B cell (primary cell): ENCODE results near the gene RNU5B-1. TPM values are rescaled to one million over a fixed set of nuclear protein-coding genes. Genes with fewer than 3 reads are reported as not detected.

ENCODE experiments used
- ATAC-seq: fragments of 200-7000 bp; cut with Tn5 transposase; one replicate; pipeline ENCODE4 v1.10.0; 2021; ENCODE audit warnings: low read depth, mild to moderate bottlenecking, moderate number of reproducible peaks, moderate library complexity
- CTCF ChIA-PET: fragments of 350-600 bp; sonication (Branson Sonifier 250); formaldehyde crosslinking; loops from one replicate; lab custom pipeline; 2021; ENCODE audit warnings: antibody characterized with exemption, inconsistent platforms; lab: Charles Lee
- POLR2A ChIA-PET: fragments of 350-600 bp; sonication (Branson Sonifier 250); formaldehyde crosslinking; loops from one replicate; lab custom pipeline; 2021; ENCODE audit warnings: antibody characterized with exemption; lab: Charles Lee
- DNase-seq: peaks from one replicate; pipeline ENCODE4 v3.0.0; 2013
- H2AFZ ChIP-seq: 2 replicates; pipeline ENCODE4 v1.6.1; 2012; ENCODE audit warnings: mild to moderate bottlenecking, low read depth, low read length; ENCODE audit not compliant: insufficient read depth, poor library complexity, severe bottlenecking
- H3K27ac ChIP-seq, 2 donors: 1 replicate in 1 of 2; 2 replicates in 1 of 2; pipeline ENCODE4 v1.5.1; 2012 to 2013; ENCODE audit warnings: low read length in 2 of 2, mild to moderate bottlenecking in 2 of 2, moderate library complexity in 1 of 2
- H3K27me3 ChIP-seq, 4 experiments: fragments of 200-600 bp in 1 of 4; sonication (generic) in 1 of 4; replicated peaks in 1 of 4; 1 replicate in 2 of 4; 2 replicates in 2 of 4; pipeline versions ENCODE4 v1.6.1 to v1.7.0; 2013 to 2016; ENCODE audit warnings: low read length in 3 of 4, mild to moderate bottlenecking in 2 of 4, mixed read lengths in 1 of 4, moderate library complexity in 1 of 4; ENCODE audit not compliant: insufficient read depth in 4 of 4, control insufficient read depth in 3 of 4; ENCODE audit errors: control extremely low read depth in 1 of 4
- H3K36me3 ChIP-seq, 2 experiments: replicated peaks in 1 of 2; 1 replicate in 1 of 2; 2 replicates in 1 of 2; pipeline versions ENCODE4 v1.6.1 to v1.7.1; 2013; ENCODE audit warnings: low read length in 1 of 2; ENCODE audit not compliant: insufficient read depth in 2 of 2, control insufficient read depth in 1 of 2; ENCODE audit errors: control extremely low read depth in 1 of 2, extremely low read depth in 1 of 2
- H3K4me1 ChIP-seq, 2 donors: fragments of 200-600 bp in 1 of 2; sonication (generic) in 1 of 2; 1 replicate in 1 of 2; 2 replicates in 1 of 2; pipeline versions ENCODE4 v1.5.1 to v1.6.1; 2013 to 2017; ENCODE audit warnings: low read length in 2 of 2; ENCODE audit not compliant: control insufficient read depth in 2 of 2, insufficient read depth in 2 of 2
- H3K4me2 ChIP-seq: replicated peaks from 2 replicates; pipeline ENCODE3; 2012; ENCODE audit warnings: mild to moderate bottlenecking, low read depth, low read length; ENCODE audit not compliant: poor library complexity, severe bottlenecking
- H3K4me3 ChIP-seq, 5 experiments: fragments of 200-600 bp in 1 of 5; sonication (generic) in 1 of 5; 1 replicate in 3 of 5; 2 replicates in 2 of 5; pipeline versions ENCODE4 v1.5.1 to v1.7.0; 2011 to 2016; ENCODE audit warnings: low read length in 4 of 5, mild to moderate bottlenecking in 4 of 5, low read depth in 2 of 5, control low read depth in 1 of 5, moderate library complexity in 1 of 5; ENCODE audit not compliant: insufficient read depth in 1 of 5; ENCODE audit errors: control extremely low read depth in 1 of 5, extremely low read depth in 1 of 5
- H3K79me2 ChIP-seq: fragments of 200-600 bp; sonication (generic); one replicate; pipeline ENCODE4 v1.6.0; 2016; ENCODE audit warnings: low read length; ENCODE audit not compliant: control insufficient read depth, insufficient read depth
- H3K9ac ChIP-seq: fragments of 200-600 bp; sonication (generic); 2 replicates; pipeline ENCODE4 v1.6.1; 2017; ENCODE audit warnings: mild to moderate bottlenecking, low read length, moderate library complexity
- H3K9me3 ChIP-seq, 3 donors: one replicate each; pipeline versions ENCODE4 v1.6.1 to v1.7.1; 2013; ENCODE audit warnings: low read length in 2 of 3; ENCODE audit not compliant: control insufficient read depth in 2 of 3, insufficient read depth in 1 of 3; ENCODE audit errors: control extremely low read depth in 1 of 3
- H4K20me1 ChIP-seq: 2 replicates; pipeline ENCODE4 v1.6.0; 2012; ENCODE audit warnings: mild to moderate bottlenecking, low read length; ENCODE audit not compliant: insufficient read depth, control insufficient read depth, poor library complexity, severe bottlenecking
- H3K27ac Mint-ChIP-seq: one replicate; pipeline ENCODE4 v1.8.0; 2021; ENCODE audit warnings: mixed read lengths
- H3K27me3 Mint-ChIP-seq: one replicate; pipeline ENCODE4 v1.8.0; 2021; ENCODE audit warnings: mixed read lengths
- H3K4me1 Mint-ChIP-seq: one replicate; pipeline ENCODE4 v1.8.0; 2021; ENCODE audit warnings: mixed read lengths
- H3K4me3 Mint-ChIP-seq: one replicate; pipeline ENCODE4 v1.8.0; 2021; ENCODE audit warnings: mixed read lengths
- H3K9me3 Mint-ChIP-seq: one replicate; pipeline ENCODE4 v1.8.0; 2022; ENCODE audit warnings: mixed read lengths; ENCODE audit not compliant: insufficient read depth
- CTCF ChIP-seq: fragments of 200-600 bp; IDR thresholded peaks from one replicate; pipeline ENCODE4 v1.8.0; 2022; ENCODE audit warnings: antibody characterized with exemption, mild to moderate bottlenecking
- EZH2 ChIP-seq: IDR thresholded peaks from 2 replicates; pipeline ENCODE4 v1.6.1; 2012; ENCODE audit warnings: borderline replicate concordance, low read depth, mild to moderate bottlenecking, moderate library complexity, low read length; ENCODE audit not compliant: insufficient read depth, poor library complexity, severe bottlenecking
- WGBS: methylation state at CpG from one replicate; pipeline ENCODE4 v1.1.5; 2013; ENCODE audit warnings: missing lambda C conversion rate; ENCODE audit not compliant: insufficient coverage; 5-methylcytosine and 5-hydroxymethylcytosine counted together
- intact Hi-C: fragments of 100-400 bp; cut with micrococcal nuclease; formaldehyde crosslinking; loops from one replicate; pipeline ENCODE4 v1.10.0; 2022
- polyA plus RNA-seq: library from polyadenylated mRNA; depleted of rRNA; stranded (reverse); fragments of >200 nt; gene quantifications from 2 replicates; pipeline ENCODE4 v1.2.3, GENCODE V29; 2012
- total RNA-seq, 2 donors: library from RNA; stranded (reverse); fragments of 120-200 nt in 1 of 2; gene quantifications; 1 replicate in 1 of 2; 2 replicates in 1 of 2; pipeline versions ENCODE4 v1.2.3 to v1.2.4, GENCODE V29; 2013 to 2022

RNU5B-1 gene
- total and polyA plus RNA-seq, 2 donors (not counting 1 experiment from before 2014, with no cell fraction given), result 21.7 TPM; not detected in 1

- 1% methylated on average over 52 of the region's 52 CpGs for WGBS
- ATAC-seq (peak; percentile 11), DNase-seq (no peak)
- Histone ChIP-seq H3K4me2 (peak overlapping the region; percentile 90), H3K4me1 (peaks cover 18 to 19% of the 10 kb centered on the region in 2 donors), H3K79me2 (peaks cover 34% of the 10 kb centered on the region), H3K9me3 (no peaks in the 10 kb centered on the region), H3K27me3 (no peaks in the 10 kb centered on the region), H2AFZ (peak overlapping the region; percentile 99), H3K9ac (peak overlapping the region; percentile 87), H3K27ac (peak overlapping the region; percentile 70 to 91), H3K4me3 (peak overlapping the region; percentile 67 to 89 (median 84)), H4K20me1 (no peaks in the 10 kb centered on the region), H3K36me3 (no peaks in the 10 kb centered on the region)
- Mint-ChIP-seq H3K9me3 (no peaks in the 10 kb centered on the region), H3K4me1 (peaks cover 37% of the 10 kb centered on the region), H3K4me3 (peak overlapping the region; percentile 89), H3K27ac (peak overlapping the region; percentile 89), H3K27me3 (no peaks in the 10 kb centered on the region)
- intact Hi-C loops, result loop anchor here (1.0 to 5.0 kb wide), 4 partner anchors 18 to 1124 kb away; partner anchors contain the start of genes CLPX, PPIB and RNU5B-1
- no peak for TF ChIP-seq CTCF
- TF ChIP-seq EZH2, result no peak
- CTCF ChIA-PET, result interaction anchor here (0.6 to 3.1 kb wide), 14 partner anchors 8 to 297 kb away, joined by 3 to 25 read pairs (median 4); partner anchors contain the start of genes CLPX, RNU5A-1, RNU5B-1 and SPG21
- POLR2A ChIA-PET, result interaction anchor here (0.5 to 3.1 kb wide), 12 partner anchors 9 to 1125 kb away, joined by 3 to 34 read pairs (median 7); partner anchors contain the start of genes CLPX, PDCD7, RNU5A-1 and RNU5B-1
Measured at GRCh38 chr15:65286069-65286703, 18.3 kb upstream of the RNU5B-1 start.
